NB4 (cell line): Measurements from ENCODE around the gene DGKG.

Source experiments
- CTCF ChIP-seq: IDR thresholded peaks from one replicate; pipeline ENCODE4 v1.5.1; 2012; ENCODE audit warnings: low read depth, low read length
- MAX ChIP-seq: IDR thresholded peaks from 2 replicates; pipeline ENCODE4 v1.6.1; 2011; ENCODE audit warnings: low read depth, low read length
- MYC ChIP-seq: IDR thresholded peaks from 2 replicates; pipeline ENCODE4 v1.6.1; 2011; ENCODE audit warnings: low read depth, low read length
- POLR2A ChIP-seq: IDR thresholded peaks from 2 replicates; pipeline ENCODE4 v1.6.1; 2011; ENCODE audit warnings: mild to moderate bottlenecking; ENCODE audit not compliant: insufficient read length; ENCODE audit errors: extremely low read depth

GRCh38 chr3:186239321-186239720, 122.7 kb downstream of the DGKG start:
- TF ChIP-seq MYC (no peak), CTCF (peak; percentile 18), MAX (no peak), POLR2A (no peak)
